Measurements from ENCODE around the gene ACACA.

DNA sequence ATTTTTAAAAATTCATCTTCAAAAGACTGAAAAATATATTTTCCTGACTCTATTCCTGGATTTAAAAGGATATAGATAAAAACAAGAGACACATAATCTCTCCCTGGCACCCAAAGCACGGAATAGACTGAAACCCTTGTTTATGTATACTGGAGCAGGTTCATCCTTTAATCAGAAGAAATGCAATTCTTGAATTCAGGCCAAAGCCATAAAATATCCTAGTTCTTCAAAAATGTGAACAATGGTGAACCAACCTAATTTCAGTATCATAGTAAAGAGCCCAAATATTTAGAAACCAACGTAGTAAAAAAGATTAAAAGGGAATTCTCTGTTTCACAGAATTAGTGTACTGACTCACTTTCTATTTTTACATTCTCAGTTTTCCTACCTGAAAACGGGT, 219.4 kb downstream of the ACACA start:
- TF ChIP-seq, protein P1, sequence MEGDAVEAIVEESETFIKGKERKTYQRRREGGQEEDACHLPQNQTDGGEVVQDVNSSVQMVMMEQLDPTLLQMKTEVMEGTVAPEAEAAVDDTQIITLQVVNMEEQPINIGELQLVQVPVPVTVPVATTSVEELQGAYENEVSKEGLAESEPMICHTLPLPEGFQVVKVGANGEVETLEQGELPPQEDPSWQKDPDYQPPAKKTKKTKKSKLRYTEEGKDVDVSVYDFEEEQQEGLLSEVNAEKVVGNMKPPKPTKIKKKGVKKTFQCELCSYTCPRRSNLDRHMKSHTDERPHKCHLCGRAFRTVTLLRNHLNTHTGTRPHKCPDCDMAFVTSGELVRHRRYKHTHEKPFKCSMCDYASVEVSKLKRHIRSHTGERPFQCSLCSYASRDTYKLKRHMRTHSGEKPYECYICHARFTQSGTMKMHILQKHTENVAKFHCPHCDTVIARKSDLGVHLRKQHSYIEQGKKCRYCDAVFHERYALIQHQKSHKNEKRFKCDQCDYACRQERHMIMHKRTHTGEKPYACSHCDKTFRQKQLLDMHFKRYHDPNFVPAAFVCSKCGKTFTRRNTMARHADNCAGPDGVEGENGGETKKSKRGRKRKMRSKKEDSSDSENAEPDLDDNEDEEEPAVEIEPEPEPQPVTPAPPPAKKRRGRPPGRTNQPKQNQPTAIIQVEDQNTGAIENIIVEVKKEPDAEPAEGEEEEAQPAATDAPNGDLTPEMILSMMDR (IDR thresholded peaks at IDR 0.05): no peak
- TF ChIP-seq POLR2A (IDR thresholded peaks at IDR 0.05): no peak

Data from adrenal gland (tissue), 5 donors.